GM12878 (cell line): ENCODE measurements around the gene HSD3B2. TPM values are rescaled to one million over a fixed set of nuclear protein-coding genes. Genes with fewer than 3 reads are reported as not detected.

Experiments used
- ATAC-seq: fragments of 200-7000 bp; cut with Tn5 transposase; 3 replicates; pipeline ENCODE4 v1.9.1; 2020; ENCODE audit warnings: mild to moderate bottlenecking, moderate library complexity
- BruUV-seq: library from RNA; stranded (reverse); fragments of 400-500 nt; replicated peaks from 2 replicates; lab custom pipeline; 2021; lab: Mats Ljungman, UMichigan
- CTCF ChIA-PET: fragments of 300-600 bp; sonication (Branson Sonifier 250); formaldehyde crosslinking; extraction: SDS; loops from one replicate; lab custom pipeline; 2021; ENCODE audit warnings: inconsistent platforms; lab: Yijun Ruan, JAX
- POLR2A ChIA-PET: fragments of 350-600 bp; formaldehyde crosslinking; extraction: SDS; loops from one replicate; lab custom pipeline; 2021; ENCODE audit warnings: inconsistent platforms; lab: Charles Lee
- RAD21 ChIA-PET: fragments of 300-600 bp; sonication (Branson Sonifier 250); formaldehyde crosslinking; loops from one replicate; lab custom pipeline; 2023; ENCODE audit warnings: antibody characterized with exemption; ENCODE audit not compliant: unreplicated experiment; lab: Charles Lee
- SMC1A ChIA-PET: fragments of 300-600 bp; sonication (Branson Sonifier 250); formaldehyde crosslinking; loops from one replicate; lab custom pipeline; 2023; ENCODE audit not compliant: unreplicated experiment, uncharacterized antibody; lab: Charles Lee
- DNase-seq: peaks from one replicate; pipeline ENCODE4 v3.0.0-alpha.2; 2011; ENCODE audit warnings: low read depth, low spot score
- FAIRE-seq: peaks from 3 replicates; lab custom pipeline; 2011; peaks lifted over from hg19 to GRCh38; lab: Jason Lieb, UNC
- H2AFZ ChIP-seq: 2 replicates; pipeline ENCODE4 v1.6.0; 2011; ENCODE audit warnings: low read depth, low read length, control low read depth; ENCODE audit not compliant: control insufficient read depth
- H3K27ac ChIP-seq: 2 replicates; pipeline ENCODE4 v1.5.1; 2011; ENCODE audit warnings: control low read depth; ENCODE audit not compliant: control insufficient read depth, insufficient read depth
- H3K27me3 ChIP-seq, 2 experiments: replicated peaks in 1 of 2; 2 replicates each; pipeline versions ENCODE4 v1.6.0 to v1.6.1; 2011; ENCODE audit warnings: low read length in 1 of 2; ENCODE audit not compliant: control insufficient read depth in 2 of 2, insufficient read depth in 2 of 2
- H3K36me3 ChIP-seq, 2 experiments: 2 replicates each; pipeline ENCODE4 v1.5.1; 2011; ENCODE audit warnings: low read length in 1 of 2; ENCODE audit not compliant: control insufficient read depth in 2 of 2, insufficient read depth in 2 of 2
- H3K4me1 ChIP-seq: 2 replicates; pipeline ENCODE4 v1.6.1; 2011; ENCODE audit warnings: mild to moderate bottlenecking, low read length, moderate library complexity, mixed read lengths; ENCODE audit not compliant: control insufficient read depth, insufficient read depth
- H3K4me2 ChIP-seq: 2 replicates; pipeline ENCODE4 v1.6.0; 2011; ENCODE audit warnings: control low read depth; ENCODE audit not compliant: control insufficient read depth, insufficient read depth
- H3K4me3 ChIP-seq: fragments of 200-600 bp; sonication (generic); 2 replicates; pipeline ENCODE4 v1.5.1; 2016
- H3K79me2 ChIP-seq: 2 replicates; pipeline ENCODE4 v1.6.0; 2011; ENCODE audit warnings: low read length; ENCODE audit not compliant: control insufficient read depth, insufficient read depth
- H3K9ac ChIP-seq: 2 replicates; pipeline ENCODE4 v1.8.0; 2011; ENCODE audit warnings: low read length, control low read depth, mixed read lengths; ENCODE audit not compliant: control insufficient read depth, insufficient read depth
- H3K9me3 ChIP-seq: replicated peaks from 3 replicates; pipeline ENCODE4 v1.5.1; 2011; ENCODE audit warnings: mild to moderate bottlenecking, low read length; ENCODE audit not compliant: control insufficient read depth, insufficient read depth
- H4K20me1 ChIP-seq: 2 replicates; pipeline ENCODE4 v1.6.0; 2011; ENCODE audit not compliant: control insufficient read depth, insufficient read depth
- ASH2L ChIP-seq: fragments of 300-600, 200-600 bp; sonication (generic); IDR thresholded peaks from 2 replicates; pipeline ENCODE4 v1.6.1; 2017; ENCODE audit warnings: low read depth, mild to moderate bottlenecking, borderline replicate concordance
- CEBPB ChIP-seq, 2 experiments: fragments of 150-350 bp in 1 of 2; IDR thresholded peaks; 2 replicates each; pipeline ENCODE4 v1.6.1; 2012 to 2014; ENCODE audit warnings: low read depth in 2 of 2, low read length in 2 of 2, borderline replicate concordance in 1 of 2, inconsistent platforms in 1 of 2
- CTCF ChIP-seq, 3 experiments: IDR thresholded peaks in 2 of 3; conservative IDR thresholded peaks in 1 of 3; 2 replicates each; pipeline ENCODE4 v1.5.1; 2011; ENCODE audit warnings: low read depth in 3 of 3, low read length in 3 of 3, mild to moderate bottlenecking in 3 of 3, control low read depth in 2 of 3, moderate library complexity in 2 of 3, inconsistent platforms in 1 of 3, mixed read lengths in 1 of 3; ENCODE audit not compliant: control insufficient read depth in 2 of 3, insufficient read depth in 1 of 3; ENCODE audit errors: extremely low read depth in 1 of 3
- EGR1 ChIP-seq, 2 experiments: IDR thresholded peaks; 1 replicate in 1 of 2; 2 replicates in 1 of 2; pipeline ENCODE4 v1.6.1; 2011 to 2012; ENCODE audit warnings: low read depth in 2 of 2, low read length in 2 of 2, borderline replicate concordance in 1 of 2, mild to moderate bottlenecking in 1 of 2, moderate library complexity in 1 of 2
- IRF4 ChIP-seq: IDR thresholded peaks from 2 replicates; pipeline ENCODE4 v1.6.1; 2011; ENCODE audit warnings: low read depth, low read length
- JUNB ChIP-seq: IDR thresholded peaks from 2 replicates; pipeline ENCODE4 v1.6.1; 2016; ENCODE audit warnings: antibody characterized with exemption, mild to moderate bottlenecking
- NR2C1 ChIP-seq: fragments of 450-650 bp; IDR thresholded peaks from 2 replicates; pipeline ENCODE4 v1.6.1; 2017; ENCODE audit warnings: antibody characterized with exemption, mild to moderate bottlenecking, moderate library complexity
- RBBP5 ChIP-seq: fragments of 200-600 bp; sonication (generic); conservative IDR thresholded peaks from 2 replicates; pipeline ENCODE4 v1.6.1; 2016
- SKIL ChIP-seq: fragments of 450-650 bp; IDR thresholded peaks from 2 replicates; pipeline ENCODE4 v1.6.1; 2017; ENCODE audit warnings: mild to moderate bottlenecking, low read depth, inconsistent platforms; ENCODE audit not compliant: poor library complexity, severe bottlenecking
- SUZ12 ChIP-seq: fragments of 200-600 bp; sonication (generic); IDR thresholded peaks from one replicate; pipeline ENCODE4 v1.6.1; 2018; ENCODE audit warnings: antibody characterized with exemption, mild to moderate bottlenecking; ENCODE audit not compliant: unreplicated experiment
- ZBTB11 ChIP-seq: fragments of 450-650 bp; formaldehyde crosslinking; IDR thresholded peaks from 2 replicates; pipeline ENCODE4 v1.5.0; 2022; ENCODE audit warnings: mild to moderate bottlenecking, missing genetic modification characterization
- WGBS: methylation state at CpG from one replicate; pipeline ENCODE4 v1.1.6; 2016; ENCODE audit warnings: low lambda C conversion rate; ENCODE audit not compliant: insufficient replicate concordance, insufficient coverage; ENCODE audit errors: missing lambda C conversion rate; 5-methylcytosine and 5-hydroxymethylcytosine counted together
- in situ Hi-C: fragments of 300-500 bp; cut with MboI; formaldehyde crosslinking; loops from 9 replicates; pipeline ENCODE4 v1.14.3; 2018; ENCODE audit warnings: mixed read lengths
- intact Hi-C: fragments of 100-400 bp; cut with micrococcal nuclease; formaldehyde crosslinking; loops from one replicate; pipeline ENCODE4 v1.14.2; 2022; ENCODE audit not compliant: unreplicated experiment
- polyA plus RNA-seq, 11 experiments: library from polyadenylated mRNA; depleted of rRNA in 4 of 11; unstranded in 6 of 11; stranded (reverse) in 5 of 11; fragments of >200 nt; fragmentation: Nextera tagmentation in 4 of 11; fragmentation: Illumina TruSeq in 1 of 11; extraction: Ambion mirVana in 4 of 11; extraction: Trizol in 1 of 11; gene quantifications; 1 replicate in 1 of 11; 2 replicates in 10 of 11; pipeline versions ENCODE4 v1.2.1 to v1.2.3, GENCODE V29; 2011 to 2016; ENCODE audit warnings: inconsistent platforms in 2 of 11, missing spikeins in 2 of 11, low read depth in 1 of 11
- total RNA-seq, 4 experiments: library from RNA; depleted of rRNA in 3 of 4; stranded (reverse); fragments of >200 nt in 3 of 4; fragmentation: Illumina TruSeq in 1 of 4; extraction: Trizol in 1 of 4; gene quantifications; 2 replicates each; pipeline versions ENCODE4 v1.2.1 to v1.2.3, GENCODE V29; 2013 to 2021

The HSD3B2 gene
- total and polyA plus RNA-seq, 10 of the 15 experiments (the other 5 are each of a cell fraction or from before 2014, with no cell fraction given): 0.56 TPM; not detected in 9

GRCh38 chr1:119447344-119448126 lies 32.6 kb downstream of the HSD3B2 start (continued):
- TF ChIP-seq ASH2L: no peak
- no peak for TF ChIP-seq RBBP5

- H3K9me3 ChIP-seq: no peaks in the 10 kb centered on the region
- H3K36me3 ChIP-seq: no peaks in the 10 kb centered on the region
- H3K27ac ChIP-seq: no peak overlapping the region
- CTCF ChIA-PET: interaction anchor here (0.9 to 1.2 kb wide), 2 partner anchors 118 to 227 kb away, joined by 3 to 4 read pairs; no protein-coding TSS in a partner anchor
- H2AFZ ChIP-seq: no peak overlapping the region
- 5% methylated on average over 2 of the region's 2 CpGs for WGBS
- H3K9ac ChIP-seq: no peak overlapping the region
- H3K79me2 ChIP-seq: no peaks in the 10 kb centered on the region
- H3K27me3 ChIP-seq: no peaks in the 10 kb centered on the region
- no peaks in the 10 kb centered on the region for H3K4me1 ChIP-seq
- no peak for DNase-seq
- RAD21 ChIA-PET: no interaction called here
- no peaks in the 10 kb centered on the region for H4K20me1 ChIP-seq
- TF ChIP-seq SKIL (no peak), ZBTB11 (CRISPR knock-in tag) (no peak), EGR1 (IDR thresholded peaks at IDR 0.05; ENCODE audit: borderline replicate concordance in 1 of 2, low read depth in 2 of 2, low read length in 2 of 2) (no peak), CTCF (IDR thresholded peaks at IDR 0.05 in 2 of 3, conservative IDR thresholded peaks at IDR 0.05 in 1 of 3; ENCODE audit: control insufficient read depth in 2 of 3, extremely low read depth in 1 of 3, insufficient read depth in 1 of 3, low read depth in 3 of 3, low read length in 3 of 3) (peak in 2 of 3 experiments; percentile 19 to 20; a peak in 3 of 6 replicates), SUZ12 (no peak), CEBPB (IDR thresholded peaks at IDR 0.05; ENCODE audit: borderline replicate concordance in 1 of 2, low read depth in 2 of 2, low read length in 2 of 2) (no peak), IRF4 (no peak), JUNB (no peak), NR2C1 (no peak)
- TF ChIP-seq, all 136 proteins: peak for 1
- no TSS peak for BruUV-seq
- no peak for FAIRE-seq
- no peak for ATAC-seq
- ChIA-PET POLR2A (no interaction called here), SMC1A (no interaction called here)
- in situ Hi-C loops (no loop called here), intact Hi-C loops (no loop called here)
- Histone ChIP-seq H3K4me2 (no peak overlapping the region), H3K4me3 (no peak overlapping the region)
These were observed 33.2 kb downstream of the HSD3B2 start for GRCh38 chr1:119448127-119448511.
